PC-3 (cell line): ENCODE data around the gene FOXO1. TPM values are rescaled to one million over a fixed set of nuclear protein-coding genes. Genes with fewer than 3 reads are reported as not detected.

Experiments
- ATAC-seq: fragments of 200-7000 bp; cut with Tn5 transposase; 2 replicates; pipeline ENCODE4 v1.9.1; 2020; ENCODE audit warnings: mild to moderate bottlenecking, moderate library complexity
- BruUV-seq: library from RNA; stranded (reverse); fragments of 400-500 nt; replicated peaks from 2 replicates; lab custom pipeline; 2021; lab: Mats Ljungman, UMichigan
- CTCF ChIA-PET: fragments of 300-600 bp; sonication (Branson Sonifier 250); formaldehyde crosslinking; loops from one replicate; lab custom pipeline; 2022; ENCODE audit warnings: antibody characterized with exemption; lab: Charles Lee
- POLR2A ChIA-PET: fragments of 300-600 bp; sonication (Branson Sonifier 250); formaldehyde crosslinking; loops from one replicate; lab custom pipeline; 2022; ENCODE audit warnings: antibody characterized with exemption; ENCODE audit not compliant: unreplicated experiment; lab: Charles Lee
- DNase-seq: peaks from one replicate; pipeline ENCODE4 v3.0.0-alpha.2; 2015
- H2AFZ ChIP-seq: fragments of 300-600 bp; sonication (generic); 2 replicates; pipeline ENCODE4 v1.6.0; 2016; ENCODE audit warnings: antibody characterized with exemption, low read length
- H3F3A ChIP-seq: fragments of 300-600 bp; sonication (generic); one replicate; pipeline ENCODE4 v1.6.0; 2017; ENCODE audit warnings: antibody characterized with exemption, low read length, control low read depth, mild to moderate bottlenecking; ENCODE audit not compliant: unreplicated experiment
- H3K27ac ChIP-seq: fragments of 300-600 bp; sonication (generic); 2 replicates; pipeline ENCODE4 v1.5.1; 2016; ENCODE audit warnings: mild to moderate bottlenecking, low read length
- H3K27me3 ChIP-seq: fragments of 300-600 bp; sonication (generic); 2 replicates; pipeline ENCODE4 v1.6.1; 2016; ENCODE audit warnings: low read length, mixed read lengths
- H3K36me3 ChIP-seq: fragments of 300-600 bp; sonication (generic); 2 replicates; pipeline ENCODE4 v1.6.1; 2016; ENCODE audit warnings: low read depth, mixed run types, low read length, mixed read lengths
- H3K4me1 ChIP-seq: fragments of 300-600 bp; sonication (generic); 2 replicates; pipeline ENCODE4 v1.5.1; 2016; ENCODE audit warnings: low read length; ENCODE audit not compliant: insufficient read depth
- H3K4me2 ChIP-seq: fragments of 300-600 bp; sonication (generic); 2 replicates; pipeline ENCODE4 v1.6.0; 2016; ENCODE audit warnings: low read length
- H3K4me3 ChIP-seq: fragments of 300-600 bp; sonication (generic); 2 replicates; pipeline ENCODE4 v1.5.1; 2016; ENCODE audit warnings: mild to moderate bottlenecking, low read length, mixed read lengths
- H3K79me2 ChIP-seq: fragments of 300-600 bp; sonication (generic); 2 replicates; pipeline ENCODE4 v1.6.1; 2017; ENCODE audit warnings: low read length, mixed read lengths
- H3K9ac ChIP-seq: fragments of 300-600 bp; sonication (generic); 2 replicates; pipeline ENCODE4 v1.6.0; 2016; ENCODE audit warnings: mild to moderate bottlenecking, low read length
- H3K9me2 ChIP-seq: fragments of 300-600 bp; sonication (generic); replicated peaks from 2 replicates; pipeline ENCODE4 v1.6.1; 2016; ENCODE audit warnings: mixed run types, low read length, mixed read lengths
- H3K9me3 ChIP-seq: fragments of 300-600 bp; sonication (generic); 2 replicates; pipeline ENCODE4 v1.6.1; 2016; ENCODE audit warnings: low read length, mixed read lengths
- H4K20me1 ChIP-seq: fragments of 300-600 bp; sonication (generic); 2 replicates; pipeline ENCODE4 v1.6.1; 2016; ENCODE audit warnings: low read length, mixed read lengths
- EZH2 ChIP-seq: fragments of 300-600 bp; sonication (generic); IDR thresholded peaks from one replicate; pipeline ENCODE4 v1.6.1; 2017; ENCODE audit warnings: antibody characterized with exemption, mild to moderate bottlenecking, low read length; ENCODE audit not compliant: unreplicated experiment
- EZH2phosphoT487 ChIP-seq: fragments of 300-600 bp; sonication (generic); IDR thresholded peaks from 2 replicates; pipeline ENCODE4 v1.6.1; 2018; ENCODE audit warnings: mild to moderate bottlenecking, antibody characterized with exemption, low read length, borderline replicate concordance
- intact Hi-C: fragments of 100-400 bp; cut with micrococcal nuclease; formaldehyde crosslinking; loops from 2 replicates; pipeline ENCODE4 v1.9.0; 2023
- total RNA-seq: library from RNA; depleted of rRNA; stranded (reverse); fragments of >200 nt; gene quantifications from 2 replicates; pipeline ENCODE4 v1.2.3, GENCODE V29; 2014
- TF ChIP-seq, protein P1 (sequence below): fragments of 300-600 bp; sonication (generic); conservative IDR thresholded peaks from 2 replicates; pipeline ENCODE4 v1.5.1; 2017; ENCODE audit warnings: antibody characterized with exemption, low read depth, mild to moderate bottlenecking, low read length

FOXO1 gene
- total RNA-seq, 1 experiment from 2014 or later: 2.7 TPM

GRCh38 chr13:40673414-40673813 lies 7.0 kb upstream of the FOXO1 start:
- H3K4me3 ChIP-seq: peak overlapping the region; percentile 0; the same call in 1 of the 2 replicates
- H3K27me3 ChIP-seq: no peaks in the 10 kb centered on the region
- H3F3A ChIP-seq: peaks cover 3% of the 10 kb centered on the region
- H3K79me2 ChIP-seq: no peaks in the 10 kb centered on the region
- ChIA-PET CTCF (no interaction called here), POLR2A (interaction anchor here (0.6 kb wide), 1 partner anchor 577 kb away, joined by 5 read pairs; no protein-coding TSS in a partner anchor)
- H3K4me1 ChIP-seq: peaks cover 19% of the 10 kb centered on the region
- ATAC-seq: no peak
- DNase-seq: no peak
- BruUV-seq: no TSS peak
- no peak for TF ChIP-seq EZH2
- no peak overlapping the region for H2AFZ ChIP-seq
- H3K9ac ChIP-seq: no peak overlapping the region
- H3K9me2 ChIP-seq: no peaks in the 10 kb centered on the region
- peak overlapping the region; percentile 19 for H3K4me2 ChIP-seq
- intact Hi-C loops: loop anchor here (5.0 kb wide), 1 partner anchor 266 kb away; no protein-coding TSS in a partner anchor
- peak overlapping the region; percentile 64; the same call in 1 of the 2 replicates for H3K27ac ChIP-seq
- no peaks in the 10 kb centered on the region for H3K36me3 ChIP-seq
- no peaks in the 10 kb centered on the region for H3K9me3 ChIP-seq
- no peaks in the 10 kb centered on the region for H4K20me1 ChIP-seq

DNA sequence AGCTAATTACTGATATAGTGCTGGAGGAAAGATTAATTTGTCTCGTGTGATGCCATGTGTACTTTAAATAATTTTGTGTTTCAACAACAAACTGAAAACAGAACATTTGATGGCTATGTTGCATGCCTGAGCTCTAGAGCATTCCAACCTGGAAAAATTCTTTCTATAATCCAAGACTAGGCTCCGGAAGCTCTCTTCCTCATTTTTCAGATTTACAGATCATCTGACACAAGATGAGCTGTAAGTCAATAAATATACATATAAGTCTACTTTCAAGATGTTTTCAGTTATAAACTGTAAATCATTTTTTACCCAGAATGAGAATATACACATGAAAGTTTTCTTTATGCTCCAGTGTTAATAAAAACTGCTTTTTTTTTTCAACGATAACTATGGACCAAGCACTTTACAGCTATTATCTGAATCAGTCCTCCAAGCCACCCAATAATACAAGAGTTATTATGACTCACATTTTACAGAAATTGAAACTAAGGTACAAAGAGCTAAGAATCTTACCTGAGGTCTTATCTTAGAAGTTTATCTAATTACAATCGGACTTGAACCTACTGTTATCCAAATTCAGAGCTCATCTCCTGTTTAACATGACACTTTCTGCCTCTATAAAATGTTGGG lies 6.4 kb upstream of the FOXO1 start:
- no peaks in the 10 kb centered on the region for H3K79me2 ChIP-seq
- intact Hi-C loops: loop anchor here (5.0 kb wide), 1 partner anchor 266 kb away; no protein-coding TSS in a partner anchor
- H4K20me1 ChIP-seq: no peaks in the 10 kb centered on the region
- no peaks in the 10 kb centered on the region for H3K9me2 ChIP-seq
- TF ChIP-seq, protein P1, sequence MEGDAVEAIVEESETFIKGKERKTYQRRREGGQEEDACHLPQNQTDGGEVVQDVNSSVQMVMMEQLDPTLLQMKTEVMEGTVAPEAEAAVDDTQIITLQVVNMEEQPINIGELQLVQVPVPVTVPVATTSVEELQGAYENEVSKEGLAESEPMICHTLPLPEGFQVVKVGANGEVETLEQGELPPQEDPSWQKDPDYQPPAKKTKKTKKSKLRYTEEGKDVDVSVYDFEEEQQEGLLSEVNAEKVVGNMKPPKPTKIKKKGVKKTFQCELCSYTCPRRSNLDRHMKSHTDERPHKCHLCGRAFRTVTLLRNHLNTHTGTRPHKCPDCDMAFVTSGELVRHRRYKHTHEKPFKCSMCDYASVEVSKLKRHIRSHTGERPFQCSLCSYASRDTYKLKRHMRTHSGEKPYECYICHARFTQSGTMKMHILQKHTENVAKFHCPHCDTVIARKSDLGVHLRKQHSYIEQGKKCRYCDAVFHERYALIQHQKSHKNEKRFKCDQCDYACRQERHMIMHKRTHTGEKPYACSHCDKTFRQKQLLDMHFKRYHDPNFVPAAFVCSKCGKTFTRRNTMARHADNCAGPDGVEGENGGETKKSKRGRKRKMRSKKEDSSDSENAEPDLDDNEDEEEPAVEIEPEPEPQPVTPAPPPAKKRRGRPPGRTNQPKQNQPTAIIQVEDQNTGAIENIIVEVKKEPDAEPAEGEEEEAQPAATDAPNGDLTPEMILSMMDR: no peak
- TF ChIP-seq EZH2 (no peak), EZH2phosphoT487 (no peak)
- peak; percentile 48 for ATAC-seq
- no peaks in the 10 kb centered on the region for H3K27me3 ChIP-seq
- peaks cover 3% of the 10 kb centered on the region for H3F3A ChIP-seq
- ChIA-PET POLR2A (interaction anchor here (0.6 kb wide), 1 partner anchor 577 kb away, joined by 5 read pairs; no protein-coding TSS in a partner anchor), CTCF (no interaction called here)
- H3K4me2 ChIP-seq: peak overlapping the region; percentile 19
- H3K36me3 ChIP-seq: no peaks in the 10 kb centered on the region
- H2AFZ ChIP-seq: no peak overlapping the region
- no TSS peak for BruUV-seq
- H3K4me1 ChIP-seq: peaks cover 19% of the 10 kb centered on the region
- DNase-seq: peak; percentile 41
- H3K27ac ChIP-seq: peak overlapping the region; percentile 64
- peak overlapping the region; percentile 0; the same call in 1 of the 2 replicates for H3K4me3 ChIP-seq
- no peaks in the 10 kb centered on the region for H3K9me3 ChIP-seq
- H3K9ac ChIP-seq: 0 out of 2 replicates have a peak overlapping the region, but pooled peaks have one; percentile 8

DNA sequence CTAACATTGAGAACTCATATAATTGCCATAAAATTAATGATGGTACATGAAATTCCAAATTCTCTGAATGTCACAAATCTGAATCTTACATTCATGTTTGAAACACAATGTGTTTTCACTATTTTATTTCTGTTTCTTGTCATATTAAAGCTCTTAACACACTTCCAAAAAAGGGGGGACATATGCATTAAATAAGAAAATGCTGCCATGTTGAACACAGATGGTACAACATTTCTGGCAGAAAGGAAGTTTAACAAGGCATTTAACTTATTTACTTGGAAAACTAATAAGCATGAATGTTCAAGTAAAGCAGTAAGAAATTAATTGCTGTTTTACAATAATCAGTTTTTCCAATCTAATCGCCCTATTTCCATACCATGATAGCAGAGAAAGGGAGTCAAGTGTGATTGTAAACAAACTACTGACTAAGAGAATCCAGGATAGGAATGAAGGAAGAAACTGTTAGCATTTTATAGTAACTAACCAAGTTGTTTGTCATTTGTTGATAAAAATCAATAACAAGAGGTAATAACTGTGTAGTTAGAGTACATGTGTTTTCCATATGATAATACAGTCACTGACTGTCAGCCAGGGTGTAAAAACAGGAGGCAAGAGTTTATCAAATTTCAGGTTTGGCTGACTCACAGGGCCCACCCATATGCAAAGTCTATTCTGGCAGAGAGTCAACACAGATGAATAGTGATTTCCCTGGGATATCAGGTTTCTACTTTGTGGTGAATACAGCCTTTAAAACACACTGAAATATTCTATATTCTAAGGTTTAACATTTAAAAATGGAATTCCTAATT lies 5.7 kb upstream of the FOXO1 start:
- intact Hi-C loops: loop anchor here (5.0 kb wide), 1 partner anchor 265 kb away; no protein-coding TSS in a partner anchor
- POLR2A ChIA-PET: no interaction called here
- CTCF ChIA-PET: no interaction called here

More for the DNA sequence above, 5.7 kb upstream of the FOXO1 start:
- H3K79me2 ChIP-seq: no peaks in the 10 kb centered on the region
- H3K4me2 ChIP-seq: peak overlapping the region; percentile 19
- H3K27me3 ChIP-seq: no peaks in the 10 kb centered on the region
- ATAC-seq (peak; percentile 77), DNase-seq (peak; percentile 88)
- H3K9me2 ChIP-seq: no peaks in the 10 kb centered on the region
- H4K20me1 ChIP-seq: no peaks in the 10 kb centered on the region
- TF ChIP-seq EZH2phosphoT487: no peak
- BruUV-seq: no TSS peak
- H3K9ac ChIP-seq: no peak overlapping the region
- H3K9me3 ChIP-seq: no peaks in the 10 kb centered on the region
- H3F3A ChIP-seq: peaks cover 3% of the 10 kb centered on the region
- H3K27ac ChIP-seq: peak overlapping the region; percentile 64
- 0 out of 2 replicates have a peak overlapping the region, but pooled peaks have one; percentile 0 for H3K4me3 ChIP-seq
- H2AFZ ChIP-seq: no peak overlapping the region
- no peaks in the 10 kb centered on the region for H3K36me3 ChIP-seq
- peaks cover 19% of the 10 kb centered on the region for H3K4me1 ChIP-seq
